Effector memory CD8-positive, alpha-beta T cell (primary cell): Measurements from ENCODE around the gene NR2E1.
A peak's percentile ranks its signal among the peaks of the same experiment; 100 is the strongest.

Source experiments
- ATAC-seq: fragments of 150-1000 bp; cut with Tn5 transposase; replicated peaks from 2 replicates; pipeline ENCODE4 v1.10.0; 2021; ENCODE audit warnings: mild to moderate bottlenecking, moderate library complexity
- DNase-seq, 3 experiments: peaks; one replicate each; pipeline ENCODE4 v3.0.0; 2021
- H3K27ac Mint-ChIP-seq, 2 donors: one replicate each; pipeline ENCODE4 v1.8.0; 2022; ENCODE audit warnings: mild to moderate bottlenecking in 2 of 2, mixed read lengths in 2 of 2, moderate library complexity in 2 of 2
- H3K27me3 Mint-ChIP-seq, 2 donors: one replicate each; pipeline ENCODE4 v1.8.0; 2022; ENCODE audit warnings: mixed read lengths in 2 of 2
- H3K36me3 Mint-ChIP-seq: one replicate; pipeline ENCODE4 v1.8.0; 2022; ENCODE audit warnings: mild to moderate bottlenecking, moderate library complexity, mixed read lengths; ENCODE audit not compliant: insufficient read depth
- H3K4me1 Mint-ChIP-seq, 2 donors: one replicate each; pipeline ENCODE4 v1.8.0; 2022; ENCODE audit warnings: low read depth in 2 of 2, mixed read lengths in 2 of 2
- H3K4me3 Mint-ChIP-seq, 2 donors: one replicate each; pipeline ENCODE4 v1.8.0; 2022; ENCODE audit warnings: mild to moderate bottlenecking in 2 of 2, mixed read lengths in 2 of 2, moderate library complexity in 2 of 2
- H3K9me3 Mint-ChIP-seq, 2 donors: one replicate each; pipeline ENCODE4 v1.8.0; 2022; ENCODE audit warnings: mixed read lengths in 2 of 2
- total RNA-seq, 9 experiments: gene quantifications; one replicate each; lab custom pipeline; 2026; lab: John Stamatoyannopoulos, UW

NR2E1 gene
- total RNA-seq, result 0 to 0.12 (median 0) reads per million in 9 experiments

DNA sequence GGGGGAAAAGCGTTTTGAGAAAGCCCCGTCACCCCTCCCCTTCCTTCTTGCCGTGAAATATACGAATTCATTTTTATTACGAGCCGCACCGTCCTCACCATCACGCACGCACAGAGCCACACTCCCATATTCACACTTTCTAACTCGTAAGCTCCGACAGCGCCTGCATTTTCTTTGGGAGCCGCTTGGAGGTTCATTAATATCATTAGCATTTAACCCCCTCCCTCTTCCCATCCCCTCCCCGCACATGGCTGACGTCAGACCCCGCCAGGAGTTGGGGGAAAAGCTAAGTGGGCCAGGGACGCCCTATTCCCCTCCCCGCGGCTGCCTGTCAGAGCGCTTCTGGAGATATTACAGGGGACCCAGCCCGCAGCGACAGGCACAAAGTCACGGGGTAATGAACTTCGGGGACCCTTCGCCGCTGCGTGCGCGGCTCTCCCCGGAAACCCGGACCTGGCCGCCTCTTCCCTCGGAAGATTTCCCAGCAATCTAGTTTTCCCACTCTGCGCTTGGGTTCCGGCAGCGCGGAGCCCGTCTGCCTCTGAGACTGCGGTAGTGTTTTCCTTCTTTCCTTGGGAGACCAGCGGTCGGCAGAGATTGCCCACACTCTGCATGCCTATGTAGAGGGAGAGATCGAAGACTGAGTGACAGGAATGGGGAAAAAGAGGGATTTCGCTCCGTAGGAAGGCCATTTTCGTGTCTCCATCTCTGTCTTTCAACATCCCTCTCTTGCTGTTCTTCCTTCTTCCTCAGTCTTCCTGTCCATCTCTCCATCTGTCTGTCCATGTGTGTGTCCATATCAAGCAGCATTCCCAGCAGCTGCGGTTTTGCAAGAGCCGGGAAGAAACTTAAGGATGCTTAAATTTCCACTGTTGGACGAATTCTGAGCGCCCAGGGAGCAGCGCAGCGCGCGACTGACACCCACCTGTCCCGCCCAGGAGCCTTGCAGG is at the start of gene NR2E1:
TSS of gene NR2E1 (plus strand) at position 309 of the 950 bp plus-strand sequence. CDS start 744 bp downstream, outside the sequence.
- Mint-ChIP-seq H3K36me3 (peaks cover 12% of the 10 kb centered on the region), H3K4me1 (peaks cover 26 to 36% of the 10 kb centered on the region in 2 donors), H3K4me3 (peak within 1 kb of the TSS; percentile 74 to 78), H3K27ac (no peak within 1 kb of the TSS), H3K27me3 (peaks cover 96 to 99% of the 10 kb centered on the region in 2 donors), H3K9me3 (no peaks in the 10 kb centered on the region)
- ATAC-seq (no peak), DNase-seq (no peak)

DNA sequence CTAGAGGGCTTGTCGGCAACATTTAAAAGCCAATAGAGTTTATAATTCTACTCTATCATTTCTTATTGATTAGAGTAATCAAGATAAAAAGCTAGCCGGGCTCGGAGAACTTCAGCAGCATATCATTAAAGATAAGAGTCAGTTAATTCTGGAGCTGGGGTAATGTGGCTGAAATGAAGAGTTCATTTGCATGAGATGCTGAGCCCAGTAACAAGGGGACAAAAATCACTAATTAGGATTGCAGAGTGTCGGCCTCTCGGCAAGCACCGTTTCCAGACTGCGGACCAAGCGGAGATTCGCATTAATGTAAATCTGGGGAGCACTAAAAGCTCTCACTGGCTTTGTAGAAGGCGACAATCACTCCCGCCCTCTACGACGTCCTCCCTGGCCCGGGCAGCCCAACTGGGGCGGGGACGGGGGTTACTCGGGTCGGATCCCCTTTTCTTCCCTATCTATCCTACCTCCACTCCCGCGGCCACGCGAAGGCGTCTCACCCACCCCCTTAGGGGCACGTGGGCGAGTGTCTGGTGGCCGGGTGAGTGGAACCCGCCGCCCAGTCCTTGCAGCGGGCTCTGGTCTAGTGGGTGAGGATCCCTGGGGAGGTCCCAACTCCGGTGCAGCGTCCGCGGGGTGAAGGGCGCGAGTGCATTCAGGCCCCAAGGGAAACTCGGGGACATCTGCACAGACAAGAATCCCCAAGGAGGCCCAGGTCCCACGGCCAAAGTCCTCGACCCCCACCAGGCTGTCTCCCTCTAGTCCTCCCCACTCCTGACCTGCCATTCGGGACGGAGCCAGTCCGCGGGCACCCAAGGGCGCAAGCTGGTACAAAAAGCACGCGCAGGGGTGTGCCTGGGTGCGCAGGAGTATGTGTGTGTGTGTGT is 49.0 kb upstream of the NR2E1 start:
- H3K4me1 Mint-ChIP-seq, result peaks cover 41 to 51% of the 10 kb centered on the region in 2 donors
- peak overlapping the region; percentile 80 to 85 for H3K4me3 Mint-ChIP-seq
- no peak for ATAC-seq
- H3K27me3 Mint-ChIP-seq, result peaks cover 89 to 95% of the 10 kb centered on the region in 2 donors
- H3K27ac Mint-ChIP-seq, result no peak overlapping the region
- H3K36me3 Mint-ChIP-seq, result peaks cover 7% of the 10 kb centered on the region
- H3K9me3 Mint-ChIP-seq, result no peaks in the 10 kb centered on the region
- no peak for DNase-seq

DNA sequence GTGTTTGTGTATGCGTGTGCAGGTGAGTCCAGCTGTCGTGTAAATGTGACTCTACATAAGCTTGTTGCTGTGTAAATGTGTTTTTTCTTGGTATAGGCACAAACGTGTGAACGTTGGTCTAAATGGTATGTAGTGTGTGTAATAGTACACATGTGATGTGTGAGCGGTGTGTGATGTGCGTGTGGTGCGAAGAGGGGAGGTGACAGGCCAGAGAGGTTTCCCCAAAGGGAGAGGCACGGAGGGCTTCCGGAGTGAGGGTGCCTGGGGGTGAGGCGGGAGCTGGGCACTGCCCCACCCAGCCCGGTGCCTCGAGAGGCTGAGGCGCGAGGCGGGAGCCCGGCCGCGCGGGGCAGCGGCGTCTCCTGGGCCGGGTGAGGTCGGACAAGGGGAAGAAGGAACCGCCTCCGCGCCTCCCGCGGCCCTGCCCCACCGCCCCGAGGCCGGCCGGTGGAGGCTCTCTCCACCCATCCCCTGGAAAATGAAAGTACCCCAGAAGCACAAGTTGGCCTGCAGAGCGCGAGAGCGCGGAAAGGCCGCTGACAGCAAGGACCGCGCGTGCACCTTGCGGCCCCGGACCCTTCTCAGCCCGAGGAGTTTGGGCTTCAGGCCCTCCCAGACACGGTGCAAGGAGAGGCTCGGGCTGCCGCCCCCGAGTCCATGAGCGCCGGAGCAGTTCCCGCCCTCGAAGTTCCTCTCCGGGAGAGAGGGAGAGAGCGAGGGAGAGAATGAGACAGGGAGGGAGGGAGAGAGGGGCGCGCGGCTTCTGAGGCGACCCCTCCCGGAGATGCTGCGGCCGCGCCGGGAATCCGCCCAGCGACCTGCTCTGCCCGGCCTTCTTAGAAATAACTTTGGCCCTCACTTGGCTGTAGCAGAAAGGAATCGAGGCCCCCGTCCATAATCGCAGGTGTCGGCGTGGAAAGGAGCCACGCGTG is 48.1 kb upstream of the NR2E1 start:
- Mint-ChIP-seq H3K36me3 (peaks cover 7% of the 10 kb centered on the region), H3K9me3 (no peaks in the 10 kb centered on the region), H3K4me1 (peaks cover 41 to 51% of the 10 kb centered on the region in 2 donors), H3K27ac (no peak overlapping the region), H3K4me3 (peak overlapping the region; percentile 80 to 85), H3K27me3 (peaks cover 86 to 95% of the 10 kb centered on the region in 2 donors)
- peak; percentile 61 for ATAC-seq
- DNase-seq, result peak in 2 of 3 experiments; percentile 13 to 21

DNA sequence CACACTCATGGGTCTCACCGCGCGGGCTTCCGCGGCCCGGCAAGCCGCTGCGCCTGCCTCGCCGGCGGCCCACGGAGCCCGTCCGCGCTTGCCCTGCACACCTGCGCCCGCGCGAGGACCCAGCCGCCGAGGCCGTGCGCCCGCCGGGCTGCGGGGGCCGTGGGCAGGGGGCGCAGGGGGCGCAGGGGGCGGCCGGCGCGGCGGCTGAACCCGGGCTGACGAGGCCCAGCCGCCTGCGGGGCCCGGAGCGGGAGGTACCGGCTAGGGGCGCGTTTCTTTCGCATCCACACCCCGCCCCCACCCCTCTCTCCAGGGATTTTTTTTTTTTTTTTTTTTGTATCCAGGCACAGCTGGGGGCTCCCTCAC is 47.5 kb upstream of the NR2E1 start:
- H3K4me3 Mint-ChIP-seq, result peak overlapping the region; percentile 88 to 93
- H3K9me3 Mint-ChIP-seq, result no peaks in the 10 kb centered on the region
- no peak overlapping the region for H3K27ac Mint-ChIP-seq
- DNase-seq, result no peak
- peaks cover 86 to 95% of the 10 kb centered on the region in 2 donors for H3K27me3 Mint-ChIP-seq
- H3K4me1 Mint-ChIP-seq, result peaks cover 41 to 51% of the 10 kb centered on the region in 2 donors
- peak; percentile 39 for ATAC-seq
- peaks cover 7% of the 10 kb centered on the region for H3K36me3 Mint-ChIP-seq

DNA sequence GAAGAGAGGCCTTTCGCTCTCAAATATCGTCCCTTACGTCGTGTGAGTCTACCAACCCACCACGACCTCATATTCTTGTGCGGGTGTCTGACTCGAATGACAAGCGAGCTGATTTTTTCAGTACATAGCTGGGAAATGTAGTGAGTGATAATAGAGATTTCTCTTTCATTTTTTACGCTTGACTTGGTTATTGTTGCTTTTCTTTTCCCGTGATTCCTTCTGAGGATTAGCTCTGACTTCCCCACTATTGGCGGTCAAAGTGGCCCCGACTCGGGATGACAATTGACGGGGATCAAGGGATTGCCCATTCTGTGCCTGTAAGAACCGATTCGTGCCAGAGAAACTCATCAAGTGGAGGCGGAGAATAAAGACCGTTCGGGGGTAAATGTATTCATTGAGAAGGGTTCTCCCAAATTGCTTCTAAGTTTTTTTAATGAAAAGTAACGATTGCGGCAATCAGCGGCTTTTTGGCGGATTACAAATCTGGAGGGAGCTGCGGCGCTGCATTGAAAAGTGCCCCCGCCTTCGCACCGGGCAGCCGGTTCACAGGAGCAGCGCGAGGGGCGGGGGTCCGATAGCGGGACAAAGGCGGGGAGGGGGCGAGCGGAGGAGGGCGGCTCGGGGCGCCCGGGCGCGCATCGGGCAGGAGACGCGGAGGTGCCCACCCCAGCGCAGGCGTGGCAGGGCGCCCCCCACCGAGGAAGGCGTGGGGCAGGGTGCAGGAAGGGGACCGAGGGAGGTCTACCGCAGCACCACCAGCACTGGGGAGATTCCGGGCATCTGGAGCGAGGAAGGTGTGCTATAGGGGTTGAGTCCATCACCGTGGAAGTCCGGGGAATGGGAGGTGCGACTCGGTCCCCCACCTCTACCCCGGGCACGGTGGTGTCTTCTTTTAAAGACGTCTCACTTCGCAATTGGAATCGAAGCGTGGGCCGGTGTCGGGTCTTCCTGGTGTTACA is 46.7 kb upstream of the NR2E1 start:
- peak overlapping the region in 1 of 2 donors; percentile 10 for H3K27ac Mint-ChIP-seq
- peak; percentile 20 for ATAC-seq
- peaks cover 37 to 50% of the 10 kb centered on the region in 2 donors for H3K4me1 Mint-ChIP-seq
- H3K4me3 Mint-ChIP-seq, result peak overlapping the region; percentile 88 to 93
- peaks cover 86 to 95% of the 10 kb centered on the region in 2 donors for H3K27me3 Mint-ChIP-seq
- no peak for DNase-seq
- H3K36me3 Mint-ChIP-seq, result peaks cover 7% of the 10 kb centered on the region
- no peaks in the 10 kb centered on the region for H3K9me3 Mint-ChIP-seq

DNA sequence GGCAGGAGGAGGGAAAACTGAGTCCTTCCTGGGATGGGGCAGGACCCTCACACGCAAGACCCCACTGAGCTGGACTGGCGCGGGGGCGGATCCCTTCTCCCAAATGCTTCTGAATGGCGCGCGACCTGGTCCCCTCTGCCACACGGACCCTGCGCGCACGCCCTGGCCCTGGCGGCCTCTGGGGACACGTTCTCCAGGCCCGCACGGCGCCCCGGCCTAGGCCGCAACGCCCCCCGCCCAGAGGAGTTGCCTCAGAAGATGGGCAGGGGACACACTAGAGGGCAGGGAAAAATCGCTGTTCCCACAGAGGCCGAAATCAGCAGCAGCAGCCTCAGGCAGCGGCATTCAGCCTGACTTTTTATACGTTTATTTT is 46.1 kb upstream of the NR2E1 start:
- Mint-ChIP-seq H3K36me3 (peaks cover 7% of the 10 kb centered on the region), H3K27me3 (peaks cover 86 to 95% of the 10 kb centered on the region in 2 donors), H3K9me3 (no peaks in the 10 kb centered on the region), H3K27ac (no peak overlapping the region), H3K4me1 (peaks cover 33 to 43% of the 10 kb centered on the region in 2 donors), H3K4me3 (peak overlapping the region; percentile 88 to 93)
- no peak for ATAC-seq
- DNase-seq, result no peak

DNA sequence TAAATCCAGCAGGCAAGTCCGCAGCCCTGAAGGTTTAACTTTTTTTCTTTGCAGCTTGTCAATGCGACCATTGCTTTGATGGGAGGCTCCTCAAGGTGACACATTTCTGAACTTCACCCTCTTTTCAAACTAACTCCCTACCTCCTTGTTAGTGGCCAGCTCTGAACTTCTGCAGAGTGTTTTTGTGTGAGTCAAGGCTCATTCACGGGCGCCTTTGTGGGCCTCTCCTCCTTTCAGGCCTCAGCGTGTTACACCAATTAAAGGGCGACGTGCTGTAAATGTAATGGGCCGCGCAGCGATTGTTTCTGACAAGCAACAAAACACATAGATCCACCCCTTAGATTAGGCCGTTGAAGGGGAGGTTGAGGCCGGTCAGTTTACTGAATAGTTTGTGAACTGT is 45.5 kb upstream of the NR2E1 start:
- Mint-ChIP-seq H3K27ac (no peak overlapping the region), H3K27me3 (peaks cover 86 to 95% of the 10 kb centered on the region in 2 donors), H3K36me3 (peaks cover 4% of the 10 kb centered on the region), H3K4me1 (peaks cover 28 to 38% of the 10 kb centered on the region in 2 donors), H3K9me3 (no peaks in the 10 kb centered on the region), H3K4me3 (no peak overlapping the region)
- DNase-seq, result no peak
- no peak for ATAC-seq

DNA sequence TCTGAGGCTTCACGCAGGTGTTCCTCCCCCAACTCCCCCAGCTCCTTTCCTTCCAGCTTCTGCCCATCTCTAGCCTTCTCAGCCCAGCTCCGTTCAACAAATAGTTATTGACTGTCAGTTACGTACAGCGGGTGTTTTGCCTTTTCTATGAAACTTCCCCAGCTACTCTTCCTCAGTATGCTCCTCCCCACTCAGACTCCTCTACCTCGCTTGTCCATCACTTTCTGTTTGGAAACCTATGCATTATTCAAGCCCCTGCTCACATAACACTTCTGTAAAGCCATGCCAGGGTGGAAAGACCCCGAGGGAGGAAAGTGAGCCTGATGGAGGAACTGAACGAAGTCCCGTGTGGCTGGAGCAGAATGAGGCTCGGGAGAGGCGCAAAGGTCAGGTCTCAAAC is 44.2 kb upstream of the NR2E1 start:
- Mint-ChIP-seq H3K36me3 (peaks cover 4% of the 10 kb centered on the region), H3K27ac (no peak overlapping the region), H3K9me3 (no peaks in the 10 kb centered on the region), H3K4me3 (no peak overlapping the region), H3K4me1 (peaks cover 20 to 26% of the 10 kb centered on the region in 2 donors), H3K27me3 (peaks cover 78 to 95% of the 10 kb centered on the region in 2 donors)
- DNase-seq (no peak), ATAC-seq (no peak)

DNA sequence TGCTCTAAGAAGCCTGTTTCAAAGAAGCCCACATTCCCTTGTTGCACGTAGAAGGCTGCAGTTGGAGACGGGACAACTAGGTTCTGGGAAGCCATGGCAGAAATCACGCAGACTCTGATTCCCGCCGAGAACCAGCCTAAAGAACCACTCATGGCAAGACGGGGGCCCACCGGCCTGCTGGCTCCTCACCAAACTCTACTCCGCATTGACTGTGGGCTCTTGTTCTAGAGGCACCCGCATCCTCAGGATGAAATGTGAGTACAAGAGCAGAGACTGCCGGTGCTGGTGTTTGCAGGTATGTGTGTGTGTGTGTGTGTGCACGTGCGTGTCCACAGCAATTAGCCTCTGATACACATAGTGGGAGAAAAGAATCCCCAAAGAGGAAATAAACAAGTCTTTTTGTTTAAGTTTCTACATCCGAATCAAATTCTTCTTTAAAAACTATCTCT is 42.3 kb upstream of the NR2E1 start:
- Mint-ChIP-seq H3K4me1 (peaks cover 12 to 17% of the 10 kb centered on the region in 2 donors), H3K9me3 (no peaks in the 10 kb centered on the region), H3K27ac (no peak overlapping the region), H3K36me3 (no peaks in the 10 kb centered on the region), H3K27me3 (peaks cover 77 to 92% of the 10 kb centered on the region in 2 donors), H3K4me3 (no peak overlapping the region)
- DNase-seq (no peak), ATAC-seq (no peak)

DNA sequence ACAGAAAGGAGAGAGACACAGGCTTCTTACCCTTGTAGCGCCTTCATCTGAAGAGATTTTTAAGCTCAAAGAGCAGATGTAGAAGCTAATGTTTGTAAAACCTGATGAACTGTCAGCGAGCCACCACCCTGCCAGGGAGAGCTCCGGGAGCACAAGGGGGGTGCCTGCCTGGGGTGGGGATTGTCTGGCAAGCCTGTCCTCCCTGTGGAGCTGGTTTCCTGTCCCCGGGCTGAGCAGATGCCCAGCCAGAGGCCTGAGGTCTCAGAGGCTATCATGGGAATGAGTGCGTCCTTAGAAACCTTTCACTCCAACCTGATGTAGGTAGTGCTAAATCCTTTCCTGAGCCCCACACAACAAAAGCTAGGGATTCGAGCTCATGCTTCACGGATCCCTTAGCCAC is 41.9 kb upstream of the NR2E1 start:
- H3K4me1 Mint-ChIP-seq, result peaks cover 9 to 14% of the 10 kb centered on the region in 2 donors
- ATAC-seq, result no peak
- H3K9me3 Mint-ChIP-seq, result no peaks in the 10 kb centered on the region
- peaks cover 77 to 92% of the 10 kb centered on the region in 2 donors for H3K27me3 Mint-ChIP-seq
- DNase-seq, result no peak
- no peak overlapping the region for H3K4me3 Mint-ChIP-seq
- H3K36me3 Mint-ChIP-seq, result no peaks in the 10 kb centered on the region
- H3K27ac Mint-ChIP-seq, result no peak overlapping the region

DNA sequence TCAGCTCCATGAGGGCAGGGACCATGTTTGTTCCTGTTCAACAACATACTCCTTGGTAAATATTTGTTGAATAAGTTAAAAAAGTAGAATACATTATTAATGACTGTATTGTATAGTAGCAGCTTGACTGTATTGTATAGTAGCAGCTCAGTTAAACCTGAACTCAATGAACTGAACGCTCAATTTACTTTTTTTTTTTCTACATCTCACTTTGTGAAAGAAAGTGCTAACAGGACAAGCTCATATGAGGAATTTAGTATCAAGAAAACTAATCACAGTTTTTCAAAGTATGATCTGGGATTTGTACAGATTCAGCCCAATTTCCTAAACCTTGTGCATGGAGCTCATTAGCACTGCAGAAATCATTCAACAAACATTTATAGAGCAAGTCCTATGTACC is 38.8 kb upstream of the NR2E1 start:
- Mint-ChIP-seq H3K36me3 (no peaks in the 10 kb centered on the region), H3K4me3 (no peak overlapping the region), H3K4me1 (peaks cover 0 to 4% of the 10 kb centered on the region in 2 donors), H3K27me3 (peaks cover 69 to 92% of the 10 kb centered on the region in 2 donors), H3K27ac (no peak overlapping the region), H3K9me3 (no peaks in the 10 kb centered on the region)
- no peak for ATAC-seq
- DNase-seq, result no peak
